ENCODE results near the gene COP1.
"Not testable (repeated sequence)": the region's sequence is repeated elsewhere in the genome, so short reads cannot be mapped to it uniquely, and the experiment has no call there.

Gene COP1

GRCh38 chr1:176206961-176207902 lies at the start of gene COP1:
COP1 (minus strand) TSS chr1:176207286; CDS start chr1:176206978, 308 bp downstream.
- peak; percentile 88 to 96 for DNase-seq (ENCODE audit: low read depth in 1 of 2, low spot score in 1 of 2)

- no peak for DNase-seq (ENCODE audit: low read depth in 1 of 2, low spot score in 1 of 2)
Measured at GRCh38 chr1:176252191-176252590, 45.1 kb upstream of the COP1 start.

- DNase-seq (ENCODE audit: low read depth in 1 of 2, low spot score in 1 of 2) = no peak
Measured at GRCh38 chr1:176244851-176245250, 37.8 kb upstream of the COP1 start.

GRCh38 chr1:176243746-176244145 lies 36.7 kb upstream of the COP1 start:
- no peak for DNase-seq (ENCODE audit: low read depth in 1 of 2, low spot score in 1 of 2)

- no peak for DNase-seq (ENCODE audit: low read depth in 1 of 2, low spot score in 1 of 2)
Measured at GRCh38 chr1:176241385-176242015, 34.4 kb upstream of the COP1 start.

- not testable (repeated sequence) for DNase-seq (ENCODE audit: low read depth in 1 of 2, low spot score in 1 of 2)
Measured at GRCh38 chr1:176233657-176234056, 26.6 kb upstream of the COP1 start.

GRCh38 chr1:176227579-176227978 lies 20.5 kb upstream of the COP1 start:
- no peak for DNase-seq (ENCODE audit: low read depth in 1 of 2, low spot score in 1 of 2)

GRCh38 chr1:176225911-176226310 lies 18.8 kb upstream of the COP1 start:
- no peak for DNase-seq (ENCODE audit: low read depth in 1 of 2, low spot score in 1 of 2)

GRCh38 chr1:176225479-176225875 lies 18.4 kb upstream of the COP1 start:
- no peak for DNase-seq (ENCODE audit: low read depth in 1 of 2, low spot score in 1 of 2)

GRCh38 chr1:176222196-176222595 lies 15.1 kb upstream of the COP1 start:
- DNase-seq (ENCODE audit: low read depth in 1 of 2, low spot score in 1 of 2) = no peak

- no peak for DNase-seq (ENCODE audit: low read depth in 1 of 2, low spot score in 1 of 2)
Measured at GRCh38 chr1:176220100-176220689, 13.1 kb upstream of the COP1 start.

GRCh38 chr1:176217461-176218099 lies 10.5 kb upstream of the COP1 start:
- no peak for DNase-seq (ENCODE audit: low read depth in 1 of 2, low spot score in 1 of 2)

- DNase-seq (ENCODE audit: low read depth in 1 of 2, low spot score in 1 of 2) = no peak
Measured at GRCh38 chr1:176216031-176216430, 8.9 kb upstream of the COP1 start.

- no peak for DNase-seq (ENCODE audit: low read depth in 1 of 2, low spot score in 1 of 2)
Measured at GRCh38 chr1:176211396-176212165, 4.5 kb upstream of the COP1 start.

- DNase-seq (ENCODE audit: low read depth in 1 of 2, low spot score in 1 of 2) = no peak
Measured at GRCh38 chr1:176208034-176208433, 948 bp upstream of the COP1 start.

- peak in 1 of 2 donors; percentile 30 for DNase-seq (ENCODE audit: low read depth in 1 of 2, low spot score in 1 of 2)
Measured at GRCh38 chr1:176206006-176206960, 803 bp downstream of the COP1 start.

GRCh38 chr1:176205332-176205914 lies 1.7 kb downstream of the COP1 start:
- DNase-seq (ENCODE audit: low read depth in 1 of 2, low spot score in 1 of 2) = no peak

GRCh38 chr1:176204655-176205054 lies 2.4 kb downstream of the COP1 start:
- not testable (repeated sequence) for DNase-seq (ENCODE audit: low read depth in 1 of 2, low spot score in 1 of 2)

GRCh38 chr1:176203735-176204134 lies 3.4 kb downstream of the COP1 start:
- DNase-seq (ENCODE audit: low read depth in 1 of 2, low spot score in 1 of 2) = no peak

Measured in activated CD4-positive, alpha-beta T cell treated with anti-CD3 and anti-CD28 coated beads, Interleukin-2, amount 50 U/mL, for 24 hours (primary cell).